Suprapubic skin (tissue), 4 donors: ENCODE data around the gene LRIG1.

Experiments
- POLR2A ChIP-seq, 2 donors: fragments of 450-650 bp; IDR thresholded peaks; one replicate each; pipeline ENCODE4 v1.6.1; 2017; ENCODE audit warnings: antibody characterized with exemption in 2 of 2, mild to moderate bottlenecking in 2 of 2, moderate library complexity in 2 of 2
- POLR2AphosphoS5 ChIP-seq, 3 donors: sonication (generic); formaldehyde crosslinking; IDR thresholded peaks; one replicate each; pipeline ENCODE4 v1.6.1; 2017; ENCODE audit warnings: antibody characterized with exemption in 3 of 3
- TF ChIP-seq, protein P1 (sequence below), 2 donors: fragments of 200-600 bp in 1 of 2; fragments of 450-650 bp in 1 of 2; sonication (generic) in 1 of 2; IDR thresholded peaks; one replicate each; pipeline ENCODE4 v1.5.1; 2016 to 2019; ENCODE audit warnings: antibody characterized with exemption in 2 of 2, mild to moderate bottlenecking in 1 of 2, moderate library complexity in 1 of 2

DNA sequence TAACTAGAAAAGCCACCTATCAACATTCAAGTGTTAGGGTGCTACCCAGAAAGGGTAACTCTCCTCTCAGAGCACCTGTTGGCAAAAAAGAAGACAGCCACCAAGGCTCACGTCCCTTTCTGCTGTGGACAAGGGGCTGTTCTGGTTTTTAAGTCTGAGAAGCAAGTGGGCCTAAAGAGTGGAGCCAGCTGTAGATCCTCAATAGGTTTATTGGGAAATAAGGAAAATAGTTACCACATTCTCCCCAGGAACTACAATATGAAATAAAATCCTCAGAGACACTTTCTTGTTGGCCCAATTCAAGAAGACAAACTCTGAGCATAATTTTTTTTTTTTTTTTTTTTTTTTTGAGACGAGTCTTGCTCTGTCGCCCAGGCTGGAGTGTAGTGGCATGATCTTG, 35.8 kb downstream of the LRIG1 start:
- TF ChIP-seq, protein P1, sequence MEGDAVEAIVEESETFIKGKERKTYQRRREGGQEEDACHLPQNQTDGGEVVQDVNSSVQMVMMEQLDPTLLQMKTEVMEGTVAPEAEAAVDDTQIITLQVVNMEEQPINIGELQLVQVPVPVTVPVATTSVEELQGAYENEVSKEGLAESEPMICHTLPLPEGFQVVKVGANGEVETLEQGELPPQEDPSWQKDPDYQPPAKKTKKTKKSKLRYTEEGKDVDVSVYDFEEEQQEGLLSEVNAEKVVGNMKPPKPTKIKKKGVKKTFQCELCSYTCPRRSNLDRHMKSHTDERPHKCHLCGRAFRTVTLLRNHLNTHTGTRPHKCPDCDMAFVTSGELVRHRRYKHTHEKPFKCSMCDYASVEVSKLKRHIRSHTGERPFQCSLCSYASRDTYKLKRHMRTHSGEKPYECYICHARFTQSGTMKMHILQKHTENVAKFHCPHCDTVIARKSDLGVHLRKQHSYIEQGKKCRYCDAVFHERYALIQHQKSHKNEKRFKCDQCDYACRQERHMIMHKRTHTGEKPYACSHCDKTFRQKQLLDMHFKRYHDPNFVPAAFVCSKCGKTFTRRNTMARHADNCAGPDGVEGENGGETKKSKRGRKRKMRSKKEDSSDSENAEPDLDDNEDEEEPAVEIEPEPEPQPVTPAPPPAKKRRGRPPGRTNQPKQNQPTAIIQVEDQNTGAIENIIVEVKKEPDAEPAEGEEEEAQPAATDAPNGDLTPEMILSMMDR (IDR thresholded peaks at IDR 0.05), result no peak
- TF ChIP-seq POLR2A (IDR thresholded peaks at IDR 0.05) (no peak), POLR2AphosphoS5 (IDR thresholded peaks at IDR 0.05) (no peak)
